K562 (cell line): ENCODE data around the gene DDR1. TPM values are rescaled to one million over a fixed set of nuclear protein-coding genes. Genes with fewer than 3 reads are reported as not detected.

Source experiments
- CC2D1A ChIP-seq: fragments of 450-650 bp; IDR thresholded peaks from 2 replicates; pipeline ENCODE4 v1.6.1; 2017; ENCODE audit warnings: mild to moderate bottlenecking
- EZH2 ChIP-seq: IDR thresholded peaks from 2 replicates; pipeline ENCODE4 v1.6.1; 2012; ENCODE audit warnings: low read depth, mild to moderate bottlenecking, inconsistent platforms, low read length, borderline replicate concordance
- HMG20A ChIP-seq: fragments of 450-650 bp; formaldehyde crosslinking; conservative IDR thresholded peaks from 2 replicates; pipeline ENCODE4 v1.4.0; 2020; ENCODE audit warnings: mild to moderate bottlenecking, mixed read lengths
- ILK ChIP-seq: fragments of 450-650 bp; IDR thresholded peaks from 2 replicates; pipeline ENCODE4 v1.6.1; 2016; ENCODE audit warnings: missing genetic modification characterization, low read depth, mild to moderate bottlenecking, missing compliant biosample characterization, moderate library complexity, borderline replicate concordance
- NFIX ChIP-seq: fragments of 250-450 bp; sonication (Bioruptor Pico); IDR thresholded peaks from 2 replicates; pipeline ENCODE4 v1.4.0; 2020; ENCODE audit warnings: low read depth, mild to moderate bottlenecking, moderate library complexity
- OTX1 ChIP-seq: fragments of 450-650 bp; formaldehyde crosslinking; IDR thresholded peaks from 2 replicates; pipeline ENCODE4 v1.4.0; 2022; ENCODE audit warnings: mild to moderate bottlenecking
- SUPT5H ChIP-seq: fragments of 450-650 bp; IDR thresholded peaks from 2 replicates; pipeline ENCODE4 v1.6.1; 2016
- TAL1 ChIP-seq: fragments of 450-650 bp; IDR thresholded peaks from 2 replicates; pipeline ENCODE4 v1.6.1; 2016; ENCODE audit warnings: mild to moderate bottlenecking
- TBL1XR1 ChIP-seq, 2 experiments: IDR thresholded peaks; 2 replicates each; pipeline ENCODE4 v1.6.1; 2012; ENCODE audit warnings: improper control_type of control experiment in 2 of 2, low read length in 2 of 2, mild to moderate bottlenecking in 1 of 2
- ZNF263 ChIP-seq: sonication (generic); formaldehyde crosslinking; IDR thresholded peaks from 2 replicates; pipeline ENCODE4 v1.8.0; 2022; ENCODE audit warnings: mild to moderate bottlenecking, missing genetic modification reagents, borderline replicate concordance
- polyA plus RNA-seq, 8 experiments: library from polyadenylated mRNA; depleted of rRNA in 4 of 8; stranded (reverse) in 5 of 8; unstranded in 3 of 8; fragments of >200 nt; fragmentation: Nextera tagmentation in 2 of 8; fragmentation: Illumina TruSeq in 1 of 8; extraction: Ambion mirVana in 2 of 8; extraction: Trizol in 1 of 8; gene quantifications; 2 replicates each; pipeline versions ENCODE4 v1.2.1 to v1.2.3, GENCODE V29; 2011 to 2014; ENCODE audit warnings: inconsistent platforms in 1 of 8, missing spikeins in 1 of 8
- total RNA-seq, 7 experiments: library from RNA; depleted of rRNA in 6 of 7; stranded (reverse); fragments of >200 nt in 6 of 7; fragmentation: Illumina TruSeq in 2 of 7; extraction: Trizol in 2 of 7; gene quantifications; 2 replicates each; pipeline versions ENCODE4 v1.2.1 to v1.2.3, GENCODE V29; 2011 to 2021; ENCODE audit warnings: low replicate concordance in 1 of 7
- TF ChIP-seq, protein P1 (sequence below): fragments of 450-650 bp; IDR thresholded peaks from 2 replicates; pipeline ENCODE4 v1.6.1; 2016; ENCODE audit warnings: borderline replicate concordance
- TF ChIP-seq, protein P2 (sequence below): IDR thresholded peaks from 3 replicates; pipeline ENCODE4 v1.6.1; 2011; ENCODE audit warnings: borderline replicate concordance, mild to moderate bottlenecking; ENCODE audit not compliant: insufficient read length, insufficient read depth
- TF ChIP-seq, protein P3 (sequence below): sonication (generic); formaldehyde crosslinking; IDR thresholded peaks from 2 replicates; pipeline ENCODE4 v1.8.1; 2023; ENCODE audit warnings: mild to moderate bottlenecking, missing genetic modification reagents
- TF ChIP-seq, protein P4 (sequence below): fragments of 450-650 bp; IDR thresholded peaks from 2 replicates; pipeline ENCODE4 v1.6.1; 2016; ENCODE audit warnings: missing biosample characterization, missing genetic modification characterization
- TF ChIP-seq, protein P5 (sequence below): fragments of 450-650 bp; formaldehyde crosslinking; IDR thresholded peaks from 2 replicates; pipeline ENCODE4 v1.4.0; 2022; ENCODE audit warnings: missing genetic modification characterization
- TF ChIP-seq, protein P6 (sequence below), 2 experiments: fragments of 450-650 bp; IDR thresholded peaks; 2 replicates each; pipeline ENCODE4 v1.6.1; 2018; ENCODE audit warnings: mild to moderate bottlenecking in 2 of 2, low read depth in 1 of 2; ENCODE audit not compliant: partially characterized antibody in 2 of 2

DDR1 gene
- total and polyA plus RNA-seq, 9 of the 15 experiments (the other 6 are each of a cell fraction or from before 2014, with no cell fraction given): 1.4 to 44.6 (median 12.2) TPM

DNA sequence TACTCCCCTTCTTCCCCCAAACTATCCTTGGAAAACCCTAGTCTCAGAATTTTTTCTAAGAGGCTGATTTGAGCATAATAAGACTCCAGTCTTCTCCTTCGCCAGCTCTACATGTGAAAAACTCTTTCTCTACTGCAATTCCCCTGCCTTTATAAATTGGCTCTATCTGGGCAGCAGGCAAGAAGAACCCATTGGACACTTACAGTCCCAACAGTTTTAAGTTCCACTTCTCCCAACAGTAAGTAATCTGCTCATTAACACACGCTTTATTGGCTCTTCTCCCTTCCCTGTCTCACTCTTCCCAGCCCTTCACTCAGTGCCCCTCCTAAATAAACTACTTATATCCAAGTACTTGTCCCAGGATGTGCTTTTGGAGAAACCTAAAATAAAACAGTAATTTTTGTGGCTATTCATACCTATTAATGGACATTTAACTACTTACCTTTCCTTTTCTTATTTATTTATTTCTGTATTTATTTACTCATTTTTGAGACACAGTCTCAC, 11.1 kb upstream of the DDR1 start (continued):
- TF ChIP-seq ILK (tag): no peak
- TF ChIP-seq, protein P1, sequence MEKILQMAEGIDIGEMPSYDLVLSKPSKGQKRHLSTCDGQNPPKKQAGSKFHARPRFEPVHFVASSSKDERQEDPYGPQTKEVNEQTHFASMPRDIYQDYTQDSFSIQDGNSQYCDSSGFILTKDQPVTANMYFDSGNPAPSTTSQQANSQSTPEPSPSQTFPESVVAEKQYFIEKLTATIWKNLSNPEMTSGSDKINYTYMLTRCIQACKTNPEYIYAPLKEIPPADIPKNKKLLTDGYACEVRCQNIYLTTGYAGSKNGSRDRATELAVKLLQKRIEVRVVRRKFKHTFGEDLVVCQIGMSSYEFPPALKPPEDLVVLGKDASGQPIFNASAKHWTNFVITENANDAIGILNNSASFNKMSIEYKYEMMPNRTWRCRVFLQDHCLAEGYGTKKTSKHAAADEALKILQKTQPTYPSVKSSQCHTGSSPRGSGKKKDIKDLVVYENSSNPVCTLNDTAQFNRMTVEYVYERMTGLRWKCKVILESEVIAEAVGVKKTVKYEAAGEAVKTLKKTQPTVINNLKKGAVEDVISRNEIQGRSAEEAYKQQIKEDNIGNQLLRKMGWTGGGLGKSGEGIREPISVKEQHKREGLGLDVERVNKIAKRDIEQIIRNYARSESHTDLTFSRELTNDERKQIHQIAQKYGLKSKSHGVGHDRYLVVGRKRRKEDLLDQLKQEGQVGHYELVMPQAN: no peak
- TF ChIP-seq NFIX (CRISPR knock-in tag): no peak
- TF ChIP-seq, protein P2, sequence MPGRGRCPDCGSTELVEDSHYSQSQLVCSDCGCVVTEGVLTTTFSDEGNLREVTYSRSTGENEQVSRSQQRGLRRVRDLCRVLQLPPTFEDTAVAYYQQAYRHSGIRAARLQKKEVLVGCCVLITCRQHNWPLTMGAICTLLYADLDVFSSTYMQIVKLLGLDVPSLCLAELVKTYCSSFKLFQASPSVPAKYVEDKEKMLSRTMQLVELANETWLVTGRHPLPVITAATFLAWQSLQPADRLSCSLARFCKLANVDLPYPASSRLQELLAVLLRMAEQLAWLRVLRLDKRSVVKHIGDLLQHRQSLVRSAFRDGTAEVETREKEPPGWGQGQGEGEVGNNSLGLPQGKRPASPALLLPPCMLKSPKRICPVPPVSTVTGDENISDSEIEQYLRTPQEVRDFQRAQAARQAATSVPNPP: no peak
- peak; percentile 25; the same call in 1 of the 2 replicates for TF ChIP-seq OTX1 (CRISPR knock-in tag)
- no peak for TF ChIP-seq EZH2
- TF ChIP-seq, protein P3, sequence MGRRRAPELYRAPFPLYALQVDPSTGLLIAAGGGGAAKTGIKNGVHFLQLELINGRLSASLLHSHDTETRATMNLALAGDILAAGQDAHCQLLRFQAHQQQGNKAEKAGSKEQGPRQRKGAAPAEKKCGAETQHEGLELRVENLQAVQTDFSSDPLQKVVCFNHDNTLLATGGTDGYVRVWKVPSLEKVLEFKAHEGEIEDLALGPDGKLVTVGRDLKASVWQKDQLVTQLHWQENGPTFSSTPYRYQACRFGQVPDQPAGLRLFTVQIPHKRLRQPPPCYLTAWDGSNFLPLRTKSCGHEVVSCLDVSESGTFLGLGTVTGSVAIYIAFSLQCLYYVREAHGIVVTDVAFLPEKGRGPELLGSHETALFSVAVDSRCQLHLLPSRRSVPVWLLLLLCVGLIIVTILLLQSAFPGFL (CRISPR knock-in tag): no peak
- TF ChIP-seq, protein P4, sequence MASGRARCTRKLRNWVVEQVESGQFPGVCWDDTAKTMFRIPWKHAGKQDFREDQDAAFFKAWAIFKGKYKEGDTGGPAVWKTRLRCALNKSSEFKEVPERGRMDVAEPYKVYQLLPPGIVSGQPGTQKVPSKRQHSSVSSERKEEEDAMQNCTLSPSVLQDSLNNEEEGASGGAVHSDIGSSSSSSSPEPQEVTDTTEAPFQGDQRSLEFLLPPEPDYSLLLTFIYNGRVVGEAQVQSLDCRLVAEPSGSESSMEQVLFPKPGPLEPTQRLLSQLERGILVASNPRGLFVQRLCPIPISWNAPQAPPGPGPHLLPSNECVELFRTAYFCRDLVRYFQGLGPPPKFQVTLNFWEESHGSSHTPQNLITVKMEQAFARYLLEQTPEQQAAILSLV (tag): no peak
- TF ChIP-seq HMG20A (CRISPR knock-in tag): no peak
- TF ChIP-seq, protein P5, sequence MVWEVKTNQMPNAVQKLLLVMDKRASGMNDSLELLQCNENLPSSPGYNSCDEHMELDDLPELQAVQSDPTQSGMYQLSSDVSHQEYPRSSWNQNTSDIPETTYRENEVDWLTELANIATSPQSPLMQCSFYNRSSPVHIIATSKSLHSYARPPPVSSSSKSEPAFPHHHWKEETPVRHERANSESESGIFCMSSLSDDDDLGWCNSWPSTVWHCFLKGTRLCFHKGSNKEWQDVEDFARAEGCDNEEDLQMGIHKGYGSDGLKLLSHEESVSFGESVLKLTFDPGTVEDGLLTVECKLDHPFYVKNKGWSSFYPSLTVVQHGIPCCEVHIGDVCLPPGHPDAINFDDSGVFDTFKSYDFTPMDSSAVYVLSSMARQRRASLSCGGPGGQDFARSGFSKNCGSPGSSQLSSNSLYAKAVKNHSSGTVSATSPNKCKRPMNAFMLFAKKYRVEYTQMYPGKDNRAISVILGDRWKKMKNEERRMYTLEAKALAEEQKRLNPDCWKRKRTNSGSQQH (CRISPR knock-in tag): 0 out of 2 replicates have a peak, but pooled peaks have one; percentile 28
- TF ChIP-seq, protein P6, sequence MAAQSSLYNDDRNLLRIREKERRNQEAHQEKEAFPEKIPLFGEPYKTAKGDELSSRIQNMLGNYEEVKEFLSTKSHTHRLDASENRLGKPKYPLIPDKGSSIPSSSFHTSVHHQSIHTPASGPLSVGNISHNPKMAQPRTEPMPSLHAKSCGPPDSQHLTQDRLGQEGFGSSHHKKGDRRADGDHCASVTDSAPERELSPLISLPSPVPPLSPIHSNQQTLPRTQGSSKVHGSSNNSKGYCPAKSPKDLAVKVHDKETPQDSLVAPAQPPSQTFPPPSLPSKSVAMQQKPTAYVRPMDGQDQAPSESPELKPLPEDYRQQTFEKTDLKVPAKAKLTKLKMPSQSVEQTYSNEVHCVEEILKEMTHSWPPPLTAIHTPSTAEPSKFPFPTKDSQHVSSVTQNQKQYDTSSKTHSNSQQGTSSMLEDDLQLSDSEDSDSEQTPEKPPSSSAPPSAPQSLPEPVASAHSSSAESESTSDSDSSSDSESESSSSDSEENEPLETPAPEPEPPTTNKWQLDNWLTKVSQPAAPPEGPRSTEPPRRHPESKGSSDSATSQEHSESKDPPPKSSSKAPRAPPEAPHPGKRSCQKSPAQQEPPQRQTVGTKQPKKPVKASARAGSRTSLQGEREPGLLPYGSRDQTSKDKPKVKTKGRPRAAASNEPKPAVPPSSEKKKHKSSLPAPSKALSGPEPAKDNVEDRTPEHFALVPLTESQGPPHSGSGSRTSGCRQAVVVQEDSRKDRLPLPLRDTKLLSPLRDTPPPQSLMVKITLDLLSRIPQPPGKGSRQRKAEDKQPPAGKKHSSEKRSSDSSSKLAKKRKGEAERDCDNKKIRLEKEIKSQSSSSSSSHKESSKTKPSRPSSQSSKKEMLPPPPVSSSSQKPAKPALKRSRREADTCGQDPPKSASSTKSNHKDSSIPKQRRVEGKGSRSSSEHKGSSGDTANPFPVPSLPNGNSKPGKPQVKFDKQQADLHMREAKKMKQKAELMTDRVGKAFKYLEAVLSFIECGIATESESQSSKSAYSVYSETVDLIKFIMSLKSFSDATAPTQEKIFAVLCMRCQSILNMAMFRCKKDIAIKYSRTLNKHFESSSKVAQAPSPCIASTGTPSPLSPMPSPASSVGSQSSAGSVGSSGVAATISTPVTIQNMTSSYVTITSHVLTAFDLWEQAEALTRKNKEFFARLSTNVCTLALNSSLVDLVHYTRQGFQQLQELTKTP (IDR thresholded peaks at IDR 0.05; ENCODE audit: low read depth in 1 of 2, partially characterized antibody in 2 of 2): peak in 1 of 2 experiments; percentile 1
- no peak for TF ChIP-seq TBL1XR1 (IDR thresholded peaks at IDR 0.05; ENCODE audit: low read length in 2 of 2)
- no peak for TF ChIP-seq TAL1
- TF ChIP-seq ZNF263 (CRISPR knock-in tag): no peak
- no peak for TF ChIP-seq CC2D1A
- peak; percentile 59 for TF ChIP-seq SUPT5H
